ENCODE data around the gene TMOD2. TPM values are rescaled to one million over a fixed set of nuclear protein-coding genes. Genes with fewer than 3 reads are reported as not detected.

TMOD2 gene
- total RNA-seq, 1 donor from 2014 or later: 4.1 TPM

- TF ChIP-seq CTCF (IDR thresholded peaks at IDR 0.05; ENCODE audit: insufficient read depth, low read length, poor library complexity, severe bottlenecking): no peak
- no peak overlapping the region for H3K4me3 ChIP-seq (ENCODE audit: low read depth, low read length)
- no peak for DNase-seq (ENCODE audit: low read depth)
- H3K27me3 ChIP-seq (ENCODE audit: control insufficient read depth, insufficient read depth, low read length): no peaks in the 10 kb centered on the region
- no peaks in the 10 kb centered on the region for H3K36me3 ChIP-seq (ENCODE audit: control insufficient read depth, insufficient read depth, low read length)
Observed at GRCh38 chr15:51709031-51709430, 42.4 kb upstream of the TMOD2 start.

GRCh38 chr15:51714162-51714561 lies 37.2 kb upstream of the TMOD2 start:
- H3K27me3 ChIP-seq (ENCODE audit: control insufficient read depth, insufficient read depth, low read length): no peaks in the 10 kb centered on the region
- no peak for TF ChIP-seq CTCF (IDR thresholded peaks at IDR 0.05; ENCODE audit: insufficient read depth, low read length, poor library complexity, severe bottlenecking)
- no peak overlapping the region for H3K4me3 ChIP-seq (ENCODE audit: low read depth, low read length)
- H3K36me3 ChIP-seq (ENCODE audit: control insufficient read depth, insufficient read depth, low read length): no peaks in the 10 kb centered on the region
- DNase-seq (ENCODE audit: low read depth): no peak

GRCh38 chr15:51714911-51715310 lies 36.5 kb upstream of the TMOD2 start:
- no peak for TF ChIP-seq CTCF (IDR thresholded peaks at IDR 0.05; ENCODE audit: insufficient read depth, low read length, poor library complexity, severe bottlenecking)
- Histone ChIP-seq H3K36me3 (ENCODE audit: control insufficient read depth, insufficient read depth, low read length) (no peaks in the 10 kb centered on the region), H3K27me3 (ENCODE audit: control insufficient read depth, insufficient read depth, low read length) (no peaks in the 10 kb centered on the region), H3K4me3 (ENCODE audit: low read depth, low read length) (no peak overlapping the region)
- no peak for DNase-seq (ENCODE audit: low read depth)

- Histone ChIP-seq H3K36me3 (ENCODE audit: control insufficient read depth, insufficient read depth, low read length) (no peaks in the 10 kb centered on the region), H3K4me3 (ENCODE audit: low read depth, low read length) (no peak overlapping the region), H3K27me3 (ENCODE audit: control insufficient read depth, insufficient read depth, low read length) (no peaks in the 10 kb centered on the region)
- no peak for DNase-seq (ENCODE audit: low read depth)
- no peak for TF ChIP-seq CTCF (IDR thresholded peaks at IDR 0.05; ENCODE audit: insufficient read depth, low read length, poor library complexity, severe bottlenecking)
Observed at GRCh38 chr15:51718219-51718618, 33.2 kb upstream of the TMOD2 start.

GRCh38 chr15:51718746-51719145 lies 32.7 kb upstream of the TMOD2 start:
- no peaks in the 10 kb centered on the region for H3K36me3 ChIP-seq (ENCODE audit: control insufficient read depth, insufficient read depth, low read length)
- DNase-seq (ENCODE audit: low read depth): no peak
- TF ChIP-seq CTCF (IDR thresholded peaks at IDR 0.05; ENCODE audit: insufficient read depth, low read length, poor library complexity, severe bottlenecking): no peak
- no peaks in the 10 kb centered on the region for H3K27me3 ChIP-seq (ENCODE audit: control insufficient read depth, insufficient read depth, low read length)
- no peak overlapping the region for H3K4me3 ChIP-seq (ENCODE audit: low read depth, low read length)

- Histone ChIP-seq H3K27me3 (ENCODE audit: control insufficient read depth, insufficient read depth, low read length) (no peaks in the 10 kb centered on the region), H3K4me3 (ENCODE audit: low read depth, low read length) (no peak overlapping the region), H3K36me3 (ENCODE audit: control insufficient read depth, insufficient read depth, low read length) (no peaks in the 10 kb centered on the region)
- TF ChIP-seq CTCF (IDR thresholded peaks at IDR 0.05; ENCODE audit: insufficient read depth, low read length, poor library complexity, severe bottlenecking): no peak
- no peak for DNase-seq (ENCODE audit: low read depth)
Observed at GRCh38 chr15:51720201-51720995, 31.0 kb upstream of the TMOD2 start.
